Stomach (tissue), 4 donors: ENCODE measurements around the gene COL25A1.

Source experiments
- CTCF ChIP-seq, 7 experiments: fragments of 450-650 bp in 4 of 7; fragments of 200-600 bp in 3 of 7; sonication (generic) in 3 of 7; IDR thresholded peaks; one replicate each; pipeline ENCODE4 v1.5.1; 2016 to 2019; ENCODE audit warnings: antibody characterized with exemption in 7 of 7, control low read depth in 2 of 7, mild to moderate bottlenecking in 1 of 7
- POLR2AphosphoS5 ChIP-seq, 3 donors: sonication (generic); formaldehyde crosslinking; IDR thresholded peaks; one replicate each; pipeline ENCODE4 v1.6.1; 2016; ENCODE audit warnings: antibody characterized with exemption in 3 of 3

DNA sequence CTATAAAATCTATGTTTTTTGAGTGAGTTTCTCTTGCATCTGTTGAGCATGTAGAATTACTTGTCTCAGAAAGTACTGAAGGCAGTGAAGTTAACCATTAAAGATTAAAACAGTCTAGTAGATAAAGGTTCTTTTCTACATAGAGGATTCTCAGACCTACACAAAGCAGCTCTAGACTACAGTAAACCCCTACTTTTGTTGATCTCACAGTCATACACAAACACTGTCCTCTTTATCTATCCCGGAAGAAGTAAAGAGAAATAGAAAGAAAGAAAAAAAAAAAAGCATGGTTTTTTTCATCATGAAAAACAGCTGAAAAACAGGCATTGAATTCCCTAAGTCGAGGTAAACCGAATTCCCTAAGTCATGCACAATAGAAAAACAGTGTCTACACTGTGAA is 58.6 kb downstream of the COL25A1 start:
- TF ChIP-seq CTCF (IDR thresholded peaks at IDR 0.05) (no peak), POLR2AphosphoS5 (IDR thresholded peaks at IDR 0.05) (no peak)
